ENCODE data around the gene CDC42BPG. TPM values are rescaled to one million over a fixed set of nuclear protein-coding genes. Genes with fewer than 3 reads are reported as not detected.

Gene CDC42BPG
- total and polyA plus RNA-seq, 2 of the 8 experiments (the other 6 are each of a cell fraction or from before 2014, with no cell fraction given), result 3.7 to 10.6 TPM

GRCh38 chr11:64791781-64792291 lies 52.6 kb downstream of the CDC42BPG start:
- Histone ChIP-seq H4K91ac (replicated peaks; ENCODE audit: insufficient read length, low read length) (no peak overlapping the region), H3K27ac (ENCODE audit: low read depth, low read length) (no peak overlapping the region), H3K9ac (replicated peaks in 1 of 4; ENCODE audit: extremely low read depth in 1 of 4, low read depth in 3 of 4, low read length in 3 of 4) (no peak overlapping the region), H2BK12ac (ENCODE audit: low read depth, low read length) (no peak overlapping the region), H2BK15ac (ENCODE audit: low read length) (no peak overlapping the region), H3K9me3 (ENCODE audit: insufficient read depth in 2 of 2, low read depth in 1 of 2, low read length in 1 of 2) (no peaks in the 10 kb centered on the region), H2AFZ (ENCODE audit: low read length) (no peak overlapping the region), H3K79me1 (ENCODE audit: low read depth, low read length) (no peaks in the 10 kb centered on the region), H2BK5ac (ENCODE audit: low read depth, low read length) (no peak overlapping the region), H3K4me2 (ENCODE audit: insufficient read depth in 1 of 2, low read depth in 2 of 2, low read length in 2 of 2) (no peak overlapping the region), H3K23ac (ENCODE audit: insufficient read length) (no peak overlapping the region), H2BK120ac (replicated peaks; ENCODE audit: low read depth, low read length) (no peak overlapping the region), H3K4me1 (replicated peaks in 1 of 4; ENCODE audit: control insufficient read depth in 3 of 4, insufficient read depth in 4 of 4, low read length in 3 of 4) (no peaks in the 10 kb centered on the region), H4K20me1 (replicated peaks in 1 of 2; ENCODE audit: control insufficient read depth in 1 of 2, insufficient read depth in 2 of 2, low read length in 2 of 2) (peaks cover 2 to 3% of the 10 kb centered on the region in 2 experiments), H4K5ac (ENCODE audit: insufficient read length, low read depth, low read length) (no peak overlapping the region), H3K14ac (ENCODE audit: insufficient read length) (no peak overlapping the region), H2AK5ac (ENCODE audit: low read depth, low read length) (no peak overlapping the region), H3K27me3 (replicated peaks in 1 of 4; ENCODE audit: control insufficient read depth in 3 of 4, extremely low read depth in 1 of 4, insufficient read depth in 3 of 4, low read length in 3 of 4) (no peaks in the 10 kb centered on the region), H3K79me2 (ENCODE audit: control insufficient read depth in 1 of 2, insufficient read depth in 2 of 2, low read length in 2 of 2) (no peaks in the 10 kb centered on the region), H3K4me3 (ENCODE audit: extremely low read depth in 1 of 4, insufficient read depth in 2 of 4, low read depth in 3 of 4, low read length in 4 of 4) (no peak overlapping the region), H4K8ac (ENCODE audit: extremely low read depth, insufficient read depth, low read length) (no peak overlapping the region), H3K56ac (replicated peaks; ENCODE audit: insufficient read length, low read depth, low read length) (no peak overlapping the region), H3K18ac (ENCODE audit: extremely low read depth, low read length) (no peak overlapping the region), H2BK20ac (ENCODE audit: low read length) (no peak overlapping the region), H3K23me2 (ENCODE audit: low read depth, low read length) (no peaks in the 10 kb centered on the region), H3K36me3 (ENCODE audit: control insufficient read depth in 2 of 4, insufficient read depth in 4 of 4, low read length in 3 of 4) (no peaks in the 10 kb centered on the region), H3K4ac (replicated peaks; ENCODE audit: insufficient read length, low read depth, low read length) (no peak overlapping the region)
- DNase-seq (ENCODE audit: low read depth in 1 of 2, low spot score in 2 of 2) (no peak), FAIRE-seq (no peak)
- ChIA-PET CTCF (ENCODE audit: partially characterized antibody) (interaction anchor here (0.7 to 2.3 kb wide), 7 partner anchors 9 to 102 kb away, joined by 3 to 7 read pairs (median 4); no protein-coding TSS in a partner anchor), POLR2A (ENCODE audit: partially characterized antibody) (interaction anchor here (1.1 to 1.3 kb wide), 3 partner anchors 9 to 20 kb away, joined by 3 to 6 read pairs (median 3); no protein-coding TSS in a partner anchor)
- WGBS, 2 experiments (ENCODE audit: extremely low coverage in 1 of 2, insufficient coverage in 1 of 2, insufficient read length in 1 of 2, insufficient replicate concordance in 2 of 2, low coverage in 1 of 2, low lambda C conversion rate in 2 of 2, missing lambda C conversion rate in 1 of 2), result 97% methylated on average over 6 of the region's 14 CpGs; no CpG with 5 or more reads in 1 of the 2 experiments
- TF ChIP-seq JUND (IDR thresholded peaks at IDR 0.05; ENCODE audit: low read length) (no peak), TAF7 (optimal IDR thresholded peaks at IDR 0.05; ENCODE audit: borderline replicate concordance, low read depth, low read length) (no peak), CBX5 (IDR thresholded peaks at IDR 0.05; ENCODE audit: low read depth, low read length) (no peak), RXRA (IDR thresholded peaks at IDR 0.05; ENCODE audit: insufficient read depth, low read depth, low read length) (no peak), HDAC6 (IDR thresholded peaks at IDR 0.05; ENCODE audit: low read depth, low read length) (no peak), SP4 (IDR thresholded peaks at IDR 0.05; ENCODE audit: low read length) (no peak)
- TF ChIP-seq, protein P1, sequence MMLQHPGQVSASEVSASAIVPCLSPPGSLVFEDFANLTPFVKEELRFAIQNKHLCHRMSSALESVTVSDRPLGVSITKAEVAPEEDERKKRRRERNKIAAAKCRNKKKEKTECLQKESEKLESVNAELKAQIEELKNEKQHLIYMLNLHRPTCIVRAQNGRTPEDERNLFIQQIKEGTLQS (IDR thresholded peaks at IDR 0.05; ENCODE audit: insufficient read depth, low read depth, low read length), result no peak
